ENCODE results near the gene PRR5L. TPM values are rescaled to one million over a fixed set of nuclear protein-coding genes. Genes with fewer than 3 reads are reported as not detected.

Gene PRR5L
- polyA plus RNA-seq, 1 donor (not counting 4 experiments of a cell fraction or from before 2014, with no cell fraction given), result 20.1 TPM

DNA sequence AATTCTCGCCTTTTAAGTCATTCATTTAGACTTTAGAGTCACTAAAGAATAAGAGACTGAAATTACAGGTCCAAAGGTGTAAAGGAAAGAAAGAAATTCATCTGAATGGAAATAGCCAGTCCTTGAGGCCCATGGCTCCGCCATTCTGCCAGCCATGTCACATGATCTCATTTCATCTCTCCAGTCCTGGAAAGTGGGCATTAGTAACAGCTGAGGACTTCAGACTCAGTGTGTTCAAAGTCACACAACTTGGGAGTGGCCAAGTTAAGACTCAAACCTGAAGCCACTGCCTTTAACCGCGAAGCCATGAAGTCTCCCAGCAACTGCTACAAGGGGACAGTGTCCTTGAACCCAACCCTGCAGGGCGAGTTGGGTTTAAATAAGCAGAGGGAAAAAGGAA, 103.7 kb downstream of the PRR5L start:
- H3K4me3 ChIP-seq (ENCODE audit: control insufficient read depth in 2 of 3, extremely low read depth in 1 of 3, insufficient read depth in 2 of 3, low read depth in 1 of 3, low read length in 3 of 3), result no peak overlapping the region
- H2AFZ ChIP-seq (ENCODE audit: control insufficient read depth, low read length), result no peak overlapping the region
- dilution Hi-C loops (cut with MboI; ENCODE audit: extremely low pct_ligation_motif_present, low sequenced_read_pairs), result loop anchor here (25.0 kb wide), 1 partner anchor 112 kb away; the partner anchor contains the start of genes COMMD9 and PRR5L
- FAIRE-seq (no peak), DNase-seq (ENCODE audit: low read depth, low spot score) (no peak)
- H3K4me2 ChIP-seq (ENCODE audit: control insufficient read depth, extremely low read depth, insufficient read depth, low read depth, low read length), result no peak overlapping the region
- H3K36me3 ChIP-seq (ENCODE audit: control insufficient read depth in 2 of 2, extremely low read depth in 1 of 2, insufficient read depth in 2 of 2, low read length in 2 of 2), result peaks cover 28 to 35% of the 10 kb centered on the region in 2 experiments
- TF ChIP-seq EZH2 (IDR thresholded peaks at IDR 0.05; ENCODE audit: low read length), result no peak
- TF ChIP-seq, protein P1, sequence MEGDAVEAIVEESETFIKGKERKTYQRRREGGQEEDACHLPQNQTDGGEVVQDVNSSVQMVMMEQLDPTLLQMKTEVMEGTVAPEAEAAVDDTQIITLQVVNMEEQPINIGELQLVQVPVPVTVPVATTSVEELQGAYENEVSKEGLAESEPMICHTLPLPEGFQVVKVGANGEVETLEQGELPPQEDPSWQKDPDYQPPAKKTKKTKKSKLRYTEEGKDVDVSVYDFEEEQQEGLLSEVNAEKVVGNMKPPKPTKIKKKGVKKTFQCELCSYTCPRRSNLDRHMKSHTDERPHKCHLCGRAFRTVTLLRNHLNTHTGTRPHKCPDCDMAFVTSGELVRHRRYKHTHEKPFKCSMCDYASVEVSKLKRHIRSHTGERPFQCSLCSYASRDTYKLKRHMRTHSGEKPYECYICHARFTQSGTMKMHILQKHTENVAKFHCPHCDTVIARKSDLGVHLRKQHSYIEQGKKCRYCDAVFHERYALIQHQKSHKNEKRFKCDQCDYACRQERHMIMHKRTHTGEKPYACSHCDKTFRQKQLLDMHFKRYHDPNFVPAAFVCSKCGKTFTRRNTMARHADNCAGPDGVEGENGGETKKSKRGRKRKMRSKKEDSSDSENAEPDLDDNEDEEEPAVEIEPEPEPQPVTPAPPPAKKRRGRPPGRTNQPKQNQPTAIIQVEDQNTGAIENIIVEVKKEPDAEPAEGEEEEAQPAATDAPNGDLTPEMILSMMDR (optimal IDR thresholded peaks at IDR 0.05 in 1 of 3, IDR thresholded peaks at IDR 0.05 in 1 of 3, conservative IDR thresholded peaks at IDR 0.05 in 1 of 3; ENCODE audit: extremely low read depth in 1 of 3, insufficient read depth in 2 of 3, low read length in 3 of 3), result no peak
- H3K4me1 ChIP-seq (ENCODE audit: control insufficient read depth, extremely low read depth, insufficient read depth, low read length), result peaks cover 6% of the 10 kb centered on the region
- no peak overlapping the region for H3K27ac ChIP-seq (ENCODE audit: control insufficient read depth, insufficient read depth, low read length)
- H3K9me3 ChIP-seq (ENCODE audit: control insufficient read depth, low read depth, low read length), result no peaks in the 10 kb centered on the region
- no peak overlapping the region for H3K9ac ChIP-seq (ENCODE audit: control insufficient read depth, extremely low read depth, insufficient read depth, low read length)
- H4K20me1 ChIP-seq (ENCODE audit: control insufficient read depth, extremely low read depth, insufficient read depth, low read length), result no peaks in the 10 kb centered on the region
- no peaks in the 10 kb centered on the region for H3K9me1 ChIP-seq (ENCODE audit: control insufficient read depth, extremely low read depth, insufficient read depth, low read length)
- no peaks in the 10 kb centered on the region for H3K27me3 ChIP-seq (ENCODE audit: control insufficient read depth, extremely low read depth, insufficient read depth, low read length)
- no peaks in the 10 kb centered on the region for H3K79me2 ChIP-seq (ENCODE audit: control insufficient read depth, insufficient read depth, low read length)

DNA sequence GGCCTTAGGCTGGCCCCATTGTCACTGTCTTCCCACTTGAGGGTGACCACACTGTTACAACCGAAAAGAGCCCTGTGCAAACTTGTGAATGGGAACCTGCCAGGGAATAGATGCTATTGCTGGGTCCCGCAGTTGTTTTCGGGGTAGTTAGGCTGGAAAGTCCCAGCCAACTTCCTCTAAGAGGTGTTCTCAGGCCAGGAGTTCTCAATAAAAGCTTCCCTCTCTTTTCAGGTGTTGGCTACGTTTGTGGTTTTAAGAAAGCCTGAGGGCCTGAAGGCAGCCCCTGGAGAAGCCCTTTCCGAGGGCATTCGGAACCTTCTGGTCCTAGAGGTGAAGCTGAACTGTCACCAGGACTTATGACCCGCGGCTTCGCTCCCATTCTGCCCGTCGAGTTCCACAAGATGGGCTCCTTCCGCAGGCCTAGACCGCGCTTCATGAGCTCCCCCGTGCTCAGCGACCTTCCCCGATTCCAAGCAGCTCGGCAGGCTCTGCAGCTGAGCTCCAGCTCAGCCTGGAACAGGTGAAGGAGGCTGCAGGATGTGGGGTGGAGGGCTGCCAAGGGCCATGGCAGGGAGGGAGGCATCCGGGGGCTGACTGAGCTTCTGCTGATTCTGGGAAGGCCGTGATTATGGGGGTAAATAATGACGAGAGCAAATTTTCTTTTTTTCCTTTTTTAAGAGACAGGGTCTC, 104.8 kb downstream of the PRR5L start:
- Histone ChIP-seq H3K9me1 (ENCODE audit: control insufficient read depth, extremely low read depth, insufficient read depth, low read length) (no peaks in the 10 kb centered on the region), H3K36me3 (ENCODE audit: control insufficient read depth in 2 of 2, extremely low read depth in 1 of 2, insufficient read depth in 2 of 2, low read length in 2 of 2) (peaks cover 31 to 38% of the 10 kb centered on the region in 2 experiments), H3K4me3 (ENCODE audit: control insufficient read depth in 2 of 3, extremely low read depth in 1 of 3, insufficient read depth in 2 of 3, low read depth in 1 of 3, low read length in 3 of 3) (no peak overlapping the region), H3K27me3 (ENCODE audit: control insufficient read depth, extremely low read depth, insufficient read depth, low read length) (no peaks in the 10 kb centered on the region), H3K79me2 (ENCODE audit: control insufficient read depth, insufficient read depth, low read length) (no peaks in the 10 kb centered on the region), H3K9ac (ENCODE audit: control insufficient read depth, extremely low read depth, insufficient read depth, low read length) (no peak overlapping the region), H3K4me2 (ENCODE audit: control insufficient read depth, extremely low read depth, insufficient read depth, low read depth, low read length) (no peak overlapping the region), H4K20me1 (ENCODE audit: control insufficient read depth, extremely low read depth, insufficient read depth, low read length) (no peaks in the 10 kb centered on the region), H3K9me3 (ENCODE audit: control insufficient read depth, low read depth, low read length) (no peaks in the 10 kb centered on the region), H3K4me1 (ENCODE audit: control insufficient read depth, extremely low read depth, insufficient read depth, low read length) (peaks cover 6% of the 10 kb centered on the region), H3K27ac (ENCODE audit: control insufficient read depth, insufficient read depth, low read length) (no peak overlapping the region), H2AFZ (ENCODE audit: control insufficient read depth, low read length) (no peak overlapping the region)
- DNase-seq (ENCODE audit: low read depth, low spot score) (no peak), FAIRE-seq (no peak)
- dilution Hi-C loops (cut with MboI; ENCODE audit: extremely low pct_ligation_motif_present, low sequenced_read_pairs), result no loop called here
- TF ChIP-seq, protein P1 (optimal IDR thresholded peaks at IDR 0.05 in 1 of 3, IDR thresholded peaks at IDR 0.05 in 1 of 3, conservative IDR thresholded peaks at IDR 0.05 in 1 of 3; ENCODE audit: extremely low read depth in 1 of 3, insufficient read depth in 2 of 3, low read length in 3 of 3), result no peak
- no peak for TF ChIP-seq EZH2 (IDR thresholded peaks at IDR 0.05; ENCODE audit: low read length)
